Measurements from ENCODE around the gene SQSTM1.

The SQSTM1 gene

DNA sequence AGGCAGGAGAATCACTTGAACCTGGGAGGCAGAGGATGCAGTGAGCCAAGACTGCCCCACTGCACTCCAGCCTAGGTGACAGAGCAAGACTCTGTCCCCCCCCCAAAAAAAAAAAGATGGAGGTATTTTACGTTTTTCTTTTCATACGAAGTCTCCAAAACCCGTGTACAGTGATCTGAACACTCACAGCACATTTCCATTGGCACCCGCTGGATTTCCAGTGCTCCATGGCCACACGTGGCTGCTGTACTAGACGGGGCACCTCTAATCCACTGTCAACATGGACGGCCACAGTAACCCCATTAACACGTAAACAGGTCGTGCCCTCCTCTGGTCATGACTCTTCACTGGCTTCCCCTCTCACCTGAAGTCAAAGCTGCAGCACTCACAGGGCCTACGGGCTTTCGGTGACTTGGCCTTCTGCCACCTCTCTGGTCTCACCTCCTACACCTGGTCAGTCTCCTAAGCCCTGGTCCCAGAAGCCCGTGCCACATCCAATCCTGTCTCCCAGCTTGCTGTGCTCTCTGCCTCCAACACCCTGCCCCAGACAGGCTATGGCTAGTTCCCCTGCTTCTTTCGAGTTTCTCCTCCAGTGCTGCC, 64.9 kb downstream of the SQSTM1 start:
- DNase-seq (ENCODE audit: low read depth) = no peak
- H3K4me3 ChIP-seq (ENCODE audit: low read depth, low read length) = no peak overlapping the region
- TF ChIP-seq, protein P1, sequence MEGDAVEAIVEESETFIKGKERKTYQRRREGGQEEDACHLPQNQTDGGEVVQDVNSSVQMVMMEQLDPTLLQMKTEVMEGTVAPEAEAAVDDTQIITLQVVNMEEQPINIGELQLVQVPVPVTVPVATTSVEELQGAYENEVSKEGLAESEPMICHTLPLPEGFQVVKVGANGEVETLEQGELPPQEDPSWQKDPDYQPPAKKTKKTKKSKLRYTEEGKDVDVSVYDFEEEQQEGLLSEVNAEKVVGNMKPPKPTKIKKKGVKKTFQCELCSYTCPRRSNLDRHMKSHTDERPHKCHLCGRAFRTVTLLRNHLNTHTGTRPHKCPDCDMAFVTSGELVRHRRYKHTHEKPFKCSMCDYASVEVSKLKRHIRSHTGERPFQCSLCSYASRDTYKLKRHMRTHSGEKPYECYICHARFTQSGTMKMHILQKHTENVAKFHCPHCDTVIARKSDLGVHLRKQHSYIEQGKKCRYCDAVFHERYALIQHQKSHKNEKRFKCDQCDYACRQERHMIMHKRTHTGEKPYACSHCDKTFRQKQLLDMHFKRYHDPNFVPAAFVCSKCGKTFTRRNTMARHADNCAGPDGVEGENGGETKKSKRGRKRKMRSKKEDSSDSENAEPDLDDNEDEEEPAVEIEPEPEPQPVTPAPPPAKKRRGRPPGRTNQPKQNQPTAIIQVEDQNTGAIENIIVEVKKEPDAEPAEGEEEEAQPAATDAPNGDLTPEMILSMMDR (IDR thresholded peaks at IDR 0.05; ENCODE audit: insufficient read depth, low read depth, low read length, missing control alignments) = no peak

DNA sequence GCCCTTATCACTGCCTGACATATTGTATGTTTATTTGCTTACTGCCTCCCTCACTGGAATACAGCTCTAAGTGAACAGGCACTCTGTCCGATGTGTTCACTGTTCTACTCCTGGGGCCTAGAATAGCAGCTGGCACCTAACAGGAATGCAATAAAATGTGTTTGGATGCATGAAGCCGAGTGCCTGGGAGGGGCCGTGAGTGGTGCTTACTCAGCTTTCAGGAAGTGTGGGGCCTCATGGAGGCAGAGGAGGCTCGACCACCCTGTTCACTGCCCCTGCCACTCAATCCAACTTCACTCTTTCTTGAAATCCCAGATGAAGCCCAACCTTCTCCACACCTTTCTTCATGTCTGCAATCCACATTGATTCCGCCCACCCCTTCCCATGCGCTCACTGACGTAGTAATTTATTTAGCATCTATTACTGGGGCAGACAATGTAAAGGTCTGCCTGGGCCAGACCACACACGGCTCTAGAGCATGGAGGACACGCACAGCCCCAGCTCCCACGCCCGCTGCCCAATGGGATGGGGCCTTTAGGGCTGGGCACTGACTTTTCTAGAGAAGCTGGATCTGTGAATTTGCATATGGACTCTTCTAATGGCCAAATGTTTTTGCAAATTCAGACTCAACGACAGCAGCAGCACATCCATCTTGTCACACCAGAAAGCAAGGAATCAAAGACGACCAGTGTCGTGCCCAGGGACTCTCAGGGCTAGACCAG, 65.6 kb downstream of the SQSTM1 start:
- no peak for DNase-seq (ENCODE audit: low read depth)
- TF ChIP-seq, protein P1 (IDR thresholded peaks at IDR 0.05; ENCODE audit: insufficient read depth, low read depth, low read length, missing control alignments) = no peak

DNA sequence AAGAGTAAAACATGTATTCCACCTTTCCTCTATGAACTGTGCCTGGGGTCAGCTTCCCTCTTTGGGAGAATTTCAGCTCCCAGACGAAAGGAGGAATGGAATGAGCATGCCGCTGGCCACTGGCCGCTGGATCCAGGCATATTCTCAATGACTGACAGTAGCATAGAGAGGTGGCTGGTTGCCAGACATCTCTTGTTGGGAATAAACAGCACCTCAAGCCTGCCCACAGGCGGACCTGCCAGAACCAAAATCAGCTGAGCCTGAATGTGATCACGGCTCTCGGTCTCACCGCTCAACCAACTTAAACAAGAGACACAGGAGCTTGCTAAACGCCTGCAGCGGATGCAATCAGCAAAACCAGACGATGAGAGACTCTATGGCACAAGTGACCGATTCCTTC, 66.4 kb downstream of the SQSTM1 start:
- no peak overlapping the region for H3K4me3 ChIP-seq (ENCODE audit: low read depth, low read length)
- TF ChIP-seq, protein P1 (IDR thresholded peaks at IDR 0.05; ENCODE audit: insufficient read depth, low read depth, low read length, missing control alignments) = no peak
- no peak for DNase-seq (ENCODE audit: low read depth)

More for the DNA sequence above, 65.6 kb downstream of the SQSTM1 start:
- H3K4me3 ChIP-seq (ENCODE audit: low read depth, low read length) = no peak overlapping the region

Measured in GM12865 (cell line).